SK-N-SH treated with all-trans-retinoic acid at 6 μM for 48 hours (cell line): ENCODE results near the gene HK3.

Source experiments
- ATAC-seq: fragments of 200-7000 bp; cut with Tn5 transposase; 3 replicates; pipeline ENCODE4 v1.9.1; 2020; ENCODE audit warnings: mild to moderate bottlenecking, moderate library complexity
- CSDC2 ChIP-seq: fragments of 250-450 bp; sonication (Bioruptor Pico); IDR thresholded peaks from 2 replicates; pipeline ENCODE4 v1.5.0; 2020; ENCODE audit warnings: mild to moderate bottlenecking, moderate library complexity
- ESRRG ChIP-seq: fragments of 250-450 bp; sonication (Bioruptor Pico); IDR thresholded peaks from 2 replicates; pipeline ENCODE4 v1.6.1; 2021; ENCODE audit warnings: mild to moderate bottlenecking
- TCF4 ChIP-seq: fragments of 250-450 bp; sonication (Bioruptor Pico); IDR thresholded peaks from 2 replicates; pipeline ENCODE4 v1.8.0; 2021; ENCODE audit warnings: mild to moderate bottlenecking, moderate library complexity, borderline replicate concordance
- TOX ChIP-seq: fragments of 250-450 bp; sonication (Bioruptor Pico); IDR thresholded peaks from 2 replicates; pipeline ENCODE4 v1.8.0; 2021; ENCODE audit warnings: mild to moderate bottlenecking, moderate library complexity, borderline replicate concordance
- TSHZ2 ChIP-seq: fragments of 250-450 bp; sonication (Bioruptor Pico); IDR thresholded peaks from 2 replicates; pipeline ENCODE4 v1.5.0; 2020; ENCODE audit warnings: mild to moderate bottlenecking, moderate library complexity

The HK3 gene

GRCh38 chr5:176830995-176831423, 68.1 kb downstream of the HK3 start:
- no peak; the same call in 2 of the 3 replicates for ATAC-seq
- TF ChIP-seq TSHZ2 (CRISPR knock-in tag) (0 out of 2 replicates have a peak, but pooled peaks have one; percentile 32), ESRRG (CRISPR knock-in tag) (no peak), CSDC2 (CRISPR knock-in tag) (no peak), TOX (CRISPR knock-in tag) (no peak), TCF4 (peak; percentile 92)
